MM.1S (cell line): Measurements from ENCODE around the gene PKD1.

Experiments used
- CTCF ChIP-seq: fragments of 300-600 bp; sonication (generic); IDR thresholded peaks from 2 replicates; pipeline ENCODE4 v1.5.1; 2016; ENCODE audit warnings: antibody characterized with exemption, low read length, mixed read lengths
- EZH2 ChIP-seq: fragments of 300-600 bp; sonication (generic); optimal IDR thresholded peaks from 2 replicates; pipeline ENCODE3; 2017; ENCODE audit warnings: low read depth, mild to moderate bottlenecking, antibody characterized with exemption, low read length, mixed read lengths
- EZH2phosphoT487 ChIP-seq: fragments of 300-600 bp; sonication (generic); IDR thresholded peaks from 2 replicates; pipeline ENCODE4 v1.6.1; 2018; ENCODE audit warnings: antibody characterized with exemption, low read length

GRCh38 chr16:2048116-2048543 lies 87.6 kb downstream of the PKD1 start:
- TF ChIP-seq CTCF (no peak), EZH2phosphoT487 (no peak), EZH2 (no peak)
